Measurements from ENCODE around the gene TNRC6A. TPM values are rescaled to one million over a fixed set of nuclear protein-coding genes. Genes with fewer than 3 reads are reported as not detected.

The TNRC6A gene
- total RNA-seq, 1 donor from 2014 or later: 34.3 TPM

- Histone ChIP-seq H3K27ac (replicated peaks) (peak overlapping the region; percentile 7), H3K27me3 (ENCODE audit: low read depth) (no peaks in the 10 kb centered on the region), H3K4me1 (peaks cover 10% of the 10 kb centered on the region), H3K36me3 (no peaks in the 10 kb centered on the region), H3K4me3 (no peak overlapping the region), H3K9me3 (replicated peaks) (no peaks in the 10 kb centered on the region)
- intact Hi-C loops (cut with micrococcal nuclease): no loop called here
- DNase-seq: peak; percentile 53
- TF ChIP-seq CTCF (IDR thresholded peaks at IDR 0.05; ENCODE audit: borderline replicate concordance): no peak
These were observed 43.7 kb upstream of the TNRC6A start for GRCh38 chr16:24685539-24686432.

GRCh38 chr16:24686678-24687077 is 42.8 kb upstream of the TNRC6A start:
- no peaks in the 10 kb centered on the region for H3K36me3 ChIP-seq
- H3K27me3 ChIP-seq (ENCODE audit: low read depth): no peaks in the 10 kb centered on the region
- no peak for TF ChIP-seq CTCF (IDR thresholded peaks at IDR 0.05; ENCODE audit: borderline replicate concordance)
- intact Hi-C loops (cut with micrococcal nuclease): no loop called here
- no peak overlapping the region for H3K4me3 ChIP-seq
- peak overlapping the region; percentile 7 for H3K27ac ChIP-seq (replicated peaks)
- DNase-seq: no peak
- H3K4me1 ChIP-seq: peaks cover 10% of the 10 kb centered on the region
- no peaks in the 10 kb centered on the region for H3K9me3 ChIP-seq (replicated peaks)

GRCh38 chr16:24688359-24688758 is 41.1 kb upstream of the TNRC6A start:
- Histone ChIP-seq H3K4me1 (peaks cover 10% of the 10 kb centered on the region), H3K27ac (replicated peaks) (no peak overlapping the region), H3K27me3 (ENCODE audit: low read depth) (no peaks in the 10 kb centered on the region), H3K4me3 (no peak overlapping the region), H3K9me3 (replicated peaks) (no peaks in the 10 kb centered on the region), H3K36me3 (no peaks in the 10 kb centered on the region)
- no peak for TF ChIP-seq CTCF (IDR thresholded peaks at IDR 0.05; ENCODE audit: borderline replicate concordance)
- no peak for DNase-seq
- intact Hi-C loops (cut with micrococcal nuclease): no loop called here

- no peaks in the 10 kb centered on the region for H3K27me3 ChIP-seq (ENCODE audit: low read depth)
- peak; percentile 71 for TF ChIP-seq CTCF (IDR thresholded peaks at IDR 0.05; ENCODE audit: borderline replicate concordance)
- no peaks in the 10 kb centered on the region for H3K36me3 ChIP-seq
- H3K27ac ChIP-seq (replicated peaks): no peak overlapping the region
- intact Hi-C loops (cut with micrococcal nuclease): no loop called here
- peaks cover 10% of the 10 kb centered on the region for H3K4me1 ChIP-seq
- no peak for DNase-seq
- no peak overlapping the region for H3K4me3 ChIP-seq
- H3K9me3 ChIP-seq (replicated peaks): no peaks in the 10 kb centered on the region
These were observed 40.3 kb upstream of the TNRC6A start for GRCh38 chr16:24689128-24689527.

- intact Hi-C loops (cut with micrococcal nuclease): no loop called here
- no peak for DNase-seq
- H3K4me1 ChIP-seq: no peaks in the 10 kb centered on the region
- H3K36me3 ChIP-seq: no peaks in the 10 kb centered on the region
- H3K27ac ChIP-seq (replicated peaks): no peak overlapping the region
- H3K27me3 ChIP-seq (ENCODE audit: low read depth): no peaks in the 10 kb centered on the region
- no peak overlapping the region for H3K4me3 ChIP-seq
- H3K9me3 ChIP-seq (replicated peaks): peaks cover 10% of the 10 kb centered on the region
- TF ChIP-seq CTCF (IDR thresholded peaks at IDR 0.05; ENCODE audit: borderline replicate concordance): no peak
These were observed 36.6 kb upstream of the TNRC6A start for GRCh38 chr16:24692854-24693253.
